ENCODE results near the gene PSMC6. TPM values are rescaled to one million over a fixed set of nuclear protein-coding genes. Genes with fewer than 3 reads are reported as not detected.

PSMC6 gene
- total and polyA plus RNA-seq, 2 of the 13 experiments (the other 11 are each of a cell fraction or from before 2014, with no cell fraction given) = 90.0 to 210 TPM

DNA sequence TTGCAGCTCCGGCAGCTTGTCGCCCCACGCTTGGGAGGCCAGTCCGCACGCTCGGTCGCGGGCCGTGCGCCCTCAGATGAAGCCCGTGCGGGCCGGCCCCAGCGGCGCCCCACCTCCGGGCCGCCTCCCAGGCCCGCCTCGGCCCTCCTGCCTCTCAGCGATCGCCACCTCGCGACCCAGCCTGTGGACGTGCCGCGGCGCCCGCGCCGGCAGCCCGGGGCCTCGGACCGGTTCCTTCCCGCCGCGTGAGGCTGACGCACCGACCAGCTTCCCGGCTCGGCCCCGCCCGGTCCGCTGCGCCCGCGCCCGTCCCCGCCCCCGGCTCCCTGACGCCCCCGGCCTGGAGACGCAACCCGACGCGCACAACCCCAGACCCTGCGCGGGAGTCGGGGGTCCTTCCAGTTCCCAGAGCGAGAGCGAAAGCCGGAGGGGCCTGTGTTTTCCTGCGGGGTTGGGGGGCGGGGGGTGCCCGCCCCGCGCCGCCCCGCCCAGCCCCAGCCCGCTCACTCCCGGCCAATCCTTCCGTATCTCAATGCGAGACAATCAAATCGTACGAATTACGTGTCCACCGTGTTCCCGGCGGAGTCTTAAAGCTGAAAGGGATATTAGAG is 11.4 kb upstream of the PSMC6 start, which contains the start of gene ERO1A (continued):
- TF ChIP-seq ZHX2 (IDR thresholded peaks at IDR 0.05; ENCODE audit: low read depth) (0 out of 2 replicates have a peak, but pooled peaks have one; percentile 25), ZHX2 (CRISPR knock-in tag; IDR thresholded peaks at IDR 0.05; ENCODE audit: borderline replicate concordance) (no peak), HHEX (CRISPR knock-in tag; IDR thresholded peaks at IDR 0.05) (no peak), ZNF788 (CRISPR knock-in tag; IDR thresholded peaks at IDR 0.05; ENCODE audit: borderline replicate concordance) (peak; percentile 20; the same call in 1 of the 2 replicates)
- TF ChIP-seq, protein P1, sequence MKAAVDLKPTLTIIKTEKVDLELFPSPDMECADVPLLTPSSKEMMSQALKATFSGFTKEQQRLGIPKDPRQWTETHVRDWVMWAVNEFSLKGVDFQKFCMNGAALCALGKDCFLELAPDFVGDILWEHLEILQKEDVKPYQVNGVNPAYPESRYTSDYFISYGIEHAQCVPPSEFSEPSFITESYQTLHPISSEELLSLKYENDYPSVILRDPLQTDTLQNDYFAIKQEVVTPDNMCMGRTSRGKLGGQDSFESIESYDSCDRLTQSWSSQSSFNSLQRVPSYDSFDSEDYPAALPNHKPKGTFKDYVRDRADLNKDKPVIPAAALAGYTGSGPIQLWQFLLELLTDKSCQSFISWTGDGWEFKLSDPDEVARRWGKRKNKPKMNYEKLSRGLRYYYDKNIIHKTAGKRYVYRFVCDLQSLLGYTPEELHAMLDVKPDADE (CRISPR knock-in tag; IDR thresholded peaks at IDR 0.05) = peak; percentile 71; the same call in 1 of the 2 replicates

Data from HepG2 (cell line).